ENCODE data around the gene POLD1. TPM values are rescaled to one million over a fixed set of nuclear protein-coding genes. Genes with fewer than 3 reads are reported as not detected.
"Not testable (repeated sequence)": the region's sequence is repeated elsewhere in the genome, so short reads cannot be mapped to it uniquely, and the experiment has no call there.

Gene POLD1
- polyA plus RNA-seq, 1 of the 3 experiments (the other 2 are of a cell fraction), result 33.6 TPM

DNA sequence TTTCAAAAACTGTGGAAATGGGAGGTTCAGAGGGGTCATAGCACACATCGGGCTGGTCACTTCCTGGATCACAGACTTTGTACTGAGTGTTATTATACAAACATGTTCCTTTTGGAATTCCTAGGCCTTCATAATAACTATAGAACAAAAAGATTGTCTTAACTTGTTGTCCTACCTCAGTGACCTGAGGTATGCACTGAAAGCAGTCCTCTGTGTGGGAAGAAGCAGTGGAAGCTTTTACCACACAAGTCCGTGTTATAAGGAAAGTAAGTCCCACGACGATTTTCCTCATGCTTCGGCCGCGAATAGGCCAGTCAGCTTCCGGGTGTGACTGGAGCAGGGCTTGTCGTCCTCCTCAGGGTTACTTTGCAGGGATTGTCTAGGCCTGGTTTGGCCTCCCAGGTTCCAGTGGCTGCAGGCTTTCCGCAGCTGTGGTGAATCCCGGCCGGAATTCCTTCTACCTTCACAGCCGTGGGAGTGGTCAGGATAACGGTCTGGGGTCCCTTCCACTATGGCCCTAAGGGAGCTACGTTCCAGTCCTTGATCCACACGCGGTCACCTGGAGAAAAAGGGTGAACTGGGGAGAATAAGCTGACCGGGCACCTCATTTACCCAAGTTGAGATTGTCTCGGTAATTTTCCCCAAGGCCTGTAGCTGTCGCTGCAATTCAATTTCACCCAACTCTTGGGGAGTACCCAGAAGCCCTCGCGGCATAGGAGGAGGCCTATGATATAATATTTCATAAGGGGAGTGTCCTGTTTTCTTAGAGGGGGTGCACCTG, 34.7 kb upstream of the POLD1 start:
- H3K27ac ChIP-seq (ENCODE audit: low read depth in 2 of 2, low read length in 1 of 2), result no peak overlapping the region
- CTCF ChIA-PET, result no interaction called here
- 69% methylated on average over 20 of the region's 22 CpGs for WGBS (ENCODE audit: low lambda C conversion rate)

DNA sequence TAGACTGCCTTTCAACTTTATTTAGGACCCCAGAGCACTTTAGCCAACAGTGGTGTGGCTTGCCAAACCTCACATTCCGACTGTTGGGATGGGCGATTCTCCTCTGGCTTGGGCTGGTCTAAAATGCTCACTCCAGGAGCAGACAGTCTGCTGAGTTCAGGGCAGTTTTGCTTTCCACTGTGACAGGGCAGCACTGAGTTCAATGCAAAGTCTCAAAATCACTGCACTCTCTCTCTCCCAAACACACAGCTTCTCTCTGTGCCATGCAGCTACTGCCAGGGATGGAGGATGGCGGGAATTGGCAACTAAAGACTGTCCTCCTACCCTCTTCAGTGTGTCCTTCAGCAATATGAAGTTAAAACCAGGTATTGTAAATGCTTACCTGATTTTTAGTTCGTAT, 31.9 kb upstream of the POLD1 start:
- CTCF ChIA-PET, result interaction anchor here (1.7 kb wide), 1 partner anchor 16 kb away, joined by 11 read pairs; no protein-coding TSS in a partner anchor
- WGBS (ENCODE audit: low lambda C conversion rate), result 25% methylated on average over 2 of the region's 4 CpGs
- no peaks in the 10 kb centered on the region for H3K36me3 ChIP-seq (replicated peaks in 1 of 2; ENCODE audit: control insufficient read depth in 1 of 2, insufficient read depth in 2 of 2, low read length in 1 of 2)

More for the DNA sequence above, 34.7 kb upstream of the POLD1 start:
- no peak for TF ChIP-seq FOXJ3 (CRISPR knock-in tag; IDR thresholded peaks at IDR 0.05)
- no peak for TF ChIP-seq GATA2 (CRISPR knock-in tag; IDR thresholded peaks at IDR 0.05)
- no peak for TF ChIP-seq NFIC (IDR thresholded peaks at IDR 0.05; ENCODE audit: borderline replicate concordance)
- no peak for TF ChIP-seq FOXM1 (IDR thresholded peaks at IDR 0.05; ENCODE audit: low read depth)
- TF ChIP-seq, protein P1, sequence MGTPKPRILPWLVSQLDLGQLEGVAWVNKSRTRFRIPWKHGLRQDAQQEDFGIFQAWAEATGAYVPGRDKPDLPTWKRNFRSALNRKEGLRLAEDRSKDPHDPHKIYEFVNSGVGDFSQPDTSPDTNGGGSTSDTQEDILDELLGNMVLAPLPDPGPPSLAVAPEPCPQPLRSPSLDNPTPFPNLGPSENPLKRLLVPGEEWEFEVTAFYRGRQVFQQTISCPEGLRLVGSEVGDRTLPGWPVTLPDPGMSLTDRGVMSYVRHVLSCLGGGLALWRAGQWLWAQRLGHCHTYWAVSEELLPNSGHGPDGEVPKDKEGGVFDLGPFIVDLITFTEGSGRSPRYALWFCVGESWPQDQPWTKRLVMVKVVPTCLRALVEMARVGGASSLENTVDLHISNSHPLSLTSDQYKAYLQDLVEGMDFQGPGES (IDR thresholded peaks at IDR 0.05; ENCODE audit: low read depth, low read length), result no peak
- H3K9ac ChIP-seq, result no peak overlapping the region
- H3K27me3 ChIP-seq (ENCODE audit: insufficient read depth), result no peaks in the 10 kb centered on the region
- 0 out of 2 replicates have a peak, but pooled peaks cover 11% of the 10 kb centered on the region for H3K9me3 ChIP-seq
- POLR2A ChIA-PET, result no interaction called here
- no peaks in the 10 kb centered on the region for H3K36me3 ChIP-seq (replicated peaks in 1 of 2; ENCODE audit: control insufficient read depth in 1 of 2, insufficient read depth in 2 of 2, low read length in 1 of 2)
- no peaks in the 10 kb centered on the region for H3K79me2 ChIP-seq (ENCODE audit: insufficient read depth)
- no peaks in the 10 kb centered on the region for H3K9me2 ChIP-seq
- H4K20me1 ChIP-seq (ENCODE audit: insufficient read depth), result no peaks in the 10 kb centered on the region
- H2AFZ ChIP-seq (ENCODE audit: low read depth), result no peak overlapping the region
- no peak overlapping the region for H3K4me2 ChIP-seq
- no peak for DNase-seq
- no peaks in the 10 kb centered on the region for H3F3A ChIP-seq (replicated peaks; ENCODE audit: insufficient read depth)
- no peak overlapping the region for H3K4me3 ChIP-seq (ENCODE audit: low read depth in 2 of 2, low read length in 1 of 2)
- H3K4me1 ChIP-seq (ENCODE audit: control insufficient read depth in 1 of 2, insufficient read depth in 2 of 2, low read depth in 1 of 2, low read length in 1 of 2), result no peaks in the 10 kb centered on the region

DNA sequence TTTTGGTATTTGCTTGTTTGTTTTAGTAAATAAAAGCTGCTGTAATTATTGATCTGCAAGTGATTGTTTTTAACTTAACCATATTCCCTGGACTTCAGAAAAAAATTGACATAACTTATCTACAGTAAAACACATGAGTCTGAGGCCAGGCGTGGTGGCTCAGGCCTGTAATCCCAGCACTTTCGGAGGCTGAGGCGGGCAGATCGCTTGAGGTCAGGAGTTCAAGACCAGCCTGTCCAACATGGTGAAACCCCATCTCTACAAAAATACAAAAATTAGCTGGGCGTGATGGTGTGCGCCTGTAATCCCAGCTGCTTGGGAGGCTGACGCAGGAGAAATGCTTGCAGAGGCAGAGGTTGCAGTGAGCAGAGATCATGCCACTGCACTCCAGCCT, 30.7 kb upstream of the POLD1 start:
- H3F3A ChIP-seq (replicated peaks; ENCODE audit: insufficient read depth); H4K20me1 ChIP-seq (ENCODE audit: insufficient read depth); DNase-seq; H3K27me3 ChIP-seq (ENCODE audit: insufficient read depth); H3K79me2 ChIP-seq (ENCODE audit: insufficient read depth); H3K9me3 ChIP-seq; H3K36me3 ChIP-seq (replicated peaks in 1 of 2; ENCODE audit: control insufficient read depth in 1 of 2, insufficient read depth in 2 of 2, low read length in 1 of 2); POLR2A ChIA-PET; H3K9me2 ChIP-seq; H3K4me1 ChIP-seq (ENCODE audit: control insufficient read depth in 1 of 2, insufficient read depth in 2 of 2, low read depth in 1 of 2, low read length in 1 of 2); H3K27ac ChIP-seq (ENCODE audit: low read depth in 2 of 2, low read length in 1 of 2); H3K4me2 ChIP-seq; H2AFZ ChIP-seq (ENCODE audit: low read depth); H3K4me3 ChIP-seq (ENCODE audit: low read depth in 2 of 2, low read length in 1 of 2); H3K9ac ChIP-seq: not testable (repeated sequence)
- CTCF ChIA-PET, result interaction anchor here (0.9 to 1.2 kb wide), 2 partner anchors 14 to 15 kb away, joined by 3 to 6 read pairs; no protein-coding TSS in a partner anchor
- 80% methylated on average over 7 of the region's 7 CpGs for WGBS (ENCODE audit: low lambda C conversion rate)

More for the DNA sequence above, 31.9 kb upstream of the POLD1 start:
- Histone ChIP-seq H3K9me3 (no peaks in the 10 kb centered on the region), H3K27me3 (ENCODE audit: insufficient read depth) (no peaks in the 10 kb centered on the region), H3K27ac (ENCODE audit: low read depth in 2 of 2, low read length in 1 of 2) (no peak overlapping the region), H3K4me2 (no peak overlapping the region), H3F3A (replicated peaks; ENCODE audit: insufficient read depth) (no peaks in the 10 kb centered on the region), H2AFZ (ENCODE audit: low read depth) (no peak overlapping the region), H4K20me1 (ENCODE audit: insufficient read depth) (no peaks in the 10 kb centered on the region), H3K9me2 (no peaks in the 10 kb centered on the region), H3K79me2 (ENCODE audit: insufficient read depth) (no peaks in the 10 kb centered on the region), H3K9ac (no peak overlapping the region), H3K4me1 (ENCODE audit: control insufficient read depth in 1 of 2, insufficient read depth in 2 of 2, low read depth in 1 of 2, low read length in 1 of 2) (no peaks in the 10 kb centered on the region; a peak in 1 of 4 replicates), H3K4me3 (ENCODE audit: low read depth in 2 of 2, low read length in 1 of 2) (no peak overlapping the region)
- no peak for DNase-seq
- TF ChIP-seq EP300 (IDR thresholded peaks at IDR 0.05; ENCODE audit: borderline replicate concordance in 1 of 2, low read depth in 1 of 2, low read length in 1 of 2) (no peak), NRF1 (IDR thresholded peaks at IDR 0.05; ENCODE audit: low read depth, low read length) (no peak), TAF1 (IDR thresholded peaks at IDR 0.05; ENCODE audit: borderline replicate concordance, low read depth, low read length) (no peak), POLR2AphosphoS5 (IDR thresholded peaks at IDR 0.05; ENCODE audit: low read depth, low read length) (no peak), FOXM1 (IDR thresholded peaks at IDR 0.05; ENCODE audit: low read depth) (no peak), RAD21 (IDR thresholded peaks at IDR 0.05; ENCODE audit: low read length) (no peak), RFX5 (IDR thresholded peaks at IDR 0.05; ENCODE audit: low read length) (no peak), JUND (IDR thresholded peaks at IDR 0.05) (no peak)
- TF ChIP-seq, protein P2, sequence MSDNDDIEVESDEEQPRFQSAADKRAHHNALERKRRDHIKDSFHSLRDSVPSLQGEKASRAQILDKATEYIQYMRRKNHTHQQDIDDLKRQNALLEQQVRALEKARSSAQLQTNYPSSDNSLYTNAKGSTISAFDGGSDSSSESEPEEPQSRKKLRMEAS (IDR thresholded peaks at IDR 0.05; ENCODE audit: low read depth), result no peak
- TF ChIP-seq, protein P3, sequence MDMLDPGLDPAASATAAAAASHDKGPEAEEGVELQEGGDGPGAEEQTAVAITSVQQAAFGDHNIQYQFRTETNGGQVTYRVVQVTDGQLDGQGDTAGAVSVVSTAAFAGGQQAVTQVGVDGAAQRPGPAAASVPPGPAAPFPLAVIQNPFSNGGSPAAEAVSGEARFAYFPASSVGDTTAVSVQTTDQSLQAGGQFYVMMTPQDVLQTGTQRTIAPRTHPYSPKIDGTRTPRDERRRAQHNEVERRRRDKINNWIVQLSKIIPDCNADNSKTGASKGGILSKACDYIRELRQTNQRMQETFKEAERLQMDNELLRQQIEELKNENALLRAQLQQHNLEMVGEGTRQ (IDR thresholded peaks at IDR 0.05; ENCODE audit: borderline replicate concordance, low read depth, low read length), result no peak
- POLR2A ChIA-PET, result interaction anchor here (1.1 kb wide), 1 partner anchor 19 kb away, joined by 3 read pairs; no protein-coding TSS in a partner anchor

Data from SK-N-SH (cell line).